Nephron progenitor cell (in vitro differentiated cells): ENCODE data around the gene ADGRA1.

Experiments used
- DNase-seq: peaks from one replicate; pipeline ENCODE4 v3.0.0; 2021
- H3K27ac Mint-ChIP-seq: 2 replicates; pipeline ENCODE4 v1.8.0; 2021; ENCODE audit warnings: mild to moderate bottlenecking, moderate library complexity, mixed read lengths
- H3K27me3 Mint-ChIP-seq: 2 replicates; pipeline ENCODE4 v1.8.0; 2021; ENCODE audit warnings: mild to moderate bottlenecking, low read depth, mixed read lengths; ENCODE audit not compliant: poor library complexity
- H3K36me3 Mint-ChIP-seq: 2 replicates; pipeline ENCODE4 v1.8.0; 2021; ENCODE audit warnings: low read depth, mixed read lengths
- H3K4me1 Mint-ChIP-seq: 2 replicates; pipeline ENCODE4 v1.8.0; 2021; ENCODE audit warnings: mixed read lengths
- H3K4me3 Mint-ChIP-seq: 2 replicates; pipeline ENCODE4 v1.8.0; 2021; ENCODE audit warnings: mild to moderate bottlenecking, moderate library complexity, mixed read lengths
- H3K9me3 Mint-ChIP-seq: 2 replicates; pipeline ENCODE4 v1.8.0; 2021; ENCODE audit warnings: mild to moderate bottlenecking, moderate library complexity, mixed read lengths
- CTCF ChIP-seq: fragments of 200-600 bp; sonication (generic); IDR thresholded peaks from 2 replicates; pipeline ENCODE4 v1.5.0; 2021; ENCODE audit warnings: antibody characterized with exemption

Gene ADGRA1

GRCh38 chr10:133090654-133091053 is 2.9 kb downstream of the ADGRA1 start:
- H3K27ac Mint-ChIP-seq = no peak overlapping the region
- no peaks in the 10 kb centered on the region for H3K36me3 Mint-ChIP-seq
- peaks cover 89% of the 10 kb centered on the region for H3K27me3 Mint-ChIP-seq
- no peaks in the 10 kb centered on the region for H3K9me3 Mint-ChIP-seq
- H3K4me3 Mint-ChIP-seq = no peak overlapping the region
- TF ChIP-seq CTCF = no peak
- no peak for DNase-seq
- H3K4me1 Mint-ChIP-seq = peaks cover 4% of the 10 kb centered on the region

GRCh38 chr10:133091316-133091715 is 3.6 kb downstream of the ADGRA1 start:
- peaks cover 7% of the 10 kb centered on the region for H3K4me1 Mint-ChIP-seq
- no peaks in the 10 kb centered on the region for H3K9me3 Mint-ChIP-seq
- no peak for DNase-seq
- H3K27ac Mint-ChIP-seq = no peak overlapping the region
- TF ChIP-seq CTCF = no peak
- no peak overlapping the region for H3K4me3 Mint-ChIP-seq
- no peaks in the 10 kb centered on the region for H3K36me3 Mint-ChIP-seq
- H3K27me3 Mint-ChIP-seq = peaks cover 85% of the 10 kb centered on the region

DNA sequence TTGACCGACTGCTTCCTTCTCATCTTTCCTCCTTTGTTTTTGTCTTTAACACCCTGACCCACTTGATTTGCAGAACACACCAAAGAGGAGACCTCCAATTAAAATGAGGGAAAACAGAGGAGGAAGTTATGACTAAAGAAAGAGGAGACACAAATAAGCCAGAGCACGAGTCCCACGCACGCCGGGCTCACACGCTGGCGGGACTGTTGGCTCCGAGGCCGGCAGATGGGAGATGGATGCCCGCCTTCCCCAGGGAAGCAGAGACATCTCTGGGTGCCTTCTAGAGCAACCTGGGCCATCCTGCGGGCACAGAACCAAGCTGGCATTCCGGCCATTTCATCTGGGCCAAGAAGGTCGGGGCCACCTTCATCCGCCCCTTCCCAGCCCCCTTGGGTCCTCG is 5.6 kb downstream of the ADGRA1 start:
- H3K27me3 Mint-ChIP-seq = peaks cover 83% of the 10 kb centered on the region
- H3K27ac Mint-ChIP-seq = no peak overlapping the region
- H3K4me1 Mint-ChIP-seq = peaks cover 10% of the 10 kb centered on the region
- no peak overlapping the region for H3K4me3 Mint-ChIP-seq
- no peak for TF ChIP-seq CTCF
- no peaks in the 10 kb centered on the region for H3K9me3 Mint-ChIP-seq
- no peaks in the 10 kb centered on the region for H3K36me3 Mint-ChIP-seq
- no peak for DNase-seq

- Mint-ChIP-seq H3K36me3 (no peaks in the 10 kb centered on the region), H3K4me1 (peaks cover 10% of the 10 kb centered on the region), H3K27me3 (peaks cover 76% of the 10 kb centered on the region), H3K27ac (no peak overlapping the region), H3K4me3 (no peak overlapping the region), H3K9me3 (no peaks in the 10 kb centered on the region)
- no peak for DNase-seq
- TF ChIP-seq CTCF = no peak
Measured at GRCh38 chr10:133094286-133094685, 6.6 kb downstream of the ADGRA1 start.

DNA sequence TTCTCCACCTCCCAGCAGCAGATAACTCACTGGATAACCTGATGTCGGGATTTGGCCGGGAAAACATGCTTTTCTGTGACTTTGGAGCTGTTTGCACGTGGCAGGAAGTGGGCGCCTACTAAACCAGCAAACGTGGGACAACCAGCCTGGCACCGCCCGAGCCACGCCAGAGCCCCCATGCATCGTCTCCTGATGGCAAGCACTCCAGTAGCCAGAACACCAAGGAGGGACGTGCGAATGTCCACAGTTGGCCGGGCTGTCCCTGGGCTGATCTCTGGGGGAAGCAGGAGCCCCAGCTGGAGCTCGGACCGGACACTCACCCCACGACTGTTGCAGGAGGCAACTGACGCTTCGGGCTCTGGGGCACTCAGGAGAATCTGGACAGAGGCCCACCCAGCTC is 7.1 kb downstream of the ADGRA1 start:
- TF ChIP-seq CTCF = no peak
- Mint-ChIP-seq H3K4me1 (peaks cover 10% of the 10 kb centered on the region), H3K9me3 (no peaks in the 10 kb centered on the region), H3K27me3 (peaks cover 73% of the 10 kb centered on the region), H3K4me3 (no peak overlapping the region), H3K36me3 (no peaks in the 10 kb centered on the region), H3K27ac (no peak overlapping the region)
- no peak for DNase-seq

DNA sequence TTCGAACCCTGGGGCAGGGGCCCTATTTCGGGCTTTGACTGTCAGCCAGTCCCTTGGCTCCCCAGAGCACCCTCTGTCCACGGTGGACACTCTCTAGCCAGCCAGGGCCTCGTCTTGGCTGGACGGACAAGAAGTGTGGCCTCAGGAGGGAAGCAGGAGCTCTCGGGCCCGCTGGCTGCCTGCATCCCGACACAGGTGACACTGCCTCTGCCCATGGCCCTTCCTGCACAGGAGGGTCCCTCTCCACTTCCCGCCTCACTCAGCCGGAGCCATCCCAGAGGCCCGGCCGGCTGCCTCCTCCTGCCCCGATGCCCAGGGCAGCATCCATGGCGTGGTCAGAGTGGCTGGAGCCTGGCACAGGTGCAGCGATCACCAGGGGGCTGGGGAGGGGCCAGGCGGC is 7.9 kb downstream of the ADGRA1 start:
- Mint-ChIP-seq H3K27me3 (peaks cover 72% of the 10 kb centered on the region), H3K36me3 (no peaks in the 10 kb centered on the region)

More for the DNA sequence above, 7.9 kb downstream of the ADGRA1 start:
- no peak for DNase-seq
- Mint-ChIP-seq H3K4me1 (peaks cover 11% of the 10 kb centered on the region), H3K9me3 (no peaks in the 10 kb centered on the region), H3K4me3 (no peak overlapping the region), H3K27ac (no peak overlapping the region)
- no peak for TF ChIP-seq CTCF
